BLaER1 (cell line): Measurements from ENCODE around the gene TUBGCP2.

Experiments
- H3K27ac ChIP-seq: shearing (Covaris generic); formaldehyde crosslinking; 2 replicates; pipeline ENCODE4 v1.8.1; 2022
- H3K27me3 ChIP-seq: shearing (Covaris generic); formaldehyde crosslinking; 2 replicates; pipeline ENCODE4 v1.8.1; 2022
- H3K36me3 ChIP-seq: shearing (Covaris generic); formaldehyde crosslinking; 2 replicates; pipeline ENCODE4 v1.8.1; 2022
- H3K4me1 ChIP-seq: shearing (Covaris generic); formaldehyde crosslinking; 2 replicates; pipeline ENCODE4 v1.8.1; 2022
- H3K4me2 ChIP-seq: shearing (Covaris generic); formaldehyde crosslinking; 2 replicates; pipeline ENCODE4 v1.8.1; 2022
- H3K4me3 ChIP-seq: shearing (Covaris generic); formaldehyde crosslinking; 2 replicates; pipeline ENCODE4 v1.8.1; 2022
- H3K9ac ChIP-seq: shearing (Covaris generic); formaldehyde crosslinking; 2 replicates; pipeline ENCODE4 v1.8.1; 2022
- H3K9me3 ChIP-seq: shearing (Covaris generic); formaldehyde crosslinking; 2 replicates; pipeline ENCODE4 v1.8.1; 2022
- H4K20me1 ChIP-seq: shearing (Covaris generic); formaldehyde crosslinking; 2 replicates; pipeline ENCODE4 v1.8.1; 2022
- Cebpa-rat ChIP-seq: shearing (Covaris generic); IDR thresholded peaks from 2 replicates; pipeline ENCODE4 v1.8.1; 2022

Gene TUBGCP2

DNA sequence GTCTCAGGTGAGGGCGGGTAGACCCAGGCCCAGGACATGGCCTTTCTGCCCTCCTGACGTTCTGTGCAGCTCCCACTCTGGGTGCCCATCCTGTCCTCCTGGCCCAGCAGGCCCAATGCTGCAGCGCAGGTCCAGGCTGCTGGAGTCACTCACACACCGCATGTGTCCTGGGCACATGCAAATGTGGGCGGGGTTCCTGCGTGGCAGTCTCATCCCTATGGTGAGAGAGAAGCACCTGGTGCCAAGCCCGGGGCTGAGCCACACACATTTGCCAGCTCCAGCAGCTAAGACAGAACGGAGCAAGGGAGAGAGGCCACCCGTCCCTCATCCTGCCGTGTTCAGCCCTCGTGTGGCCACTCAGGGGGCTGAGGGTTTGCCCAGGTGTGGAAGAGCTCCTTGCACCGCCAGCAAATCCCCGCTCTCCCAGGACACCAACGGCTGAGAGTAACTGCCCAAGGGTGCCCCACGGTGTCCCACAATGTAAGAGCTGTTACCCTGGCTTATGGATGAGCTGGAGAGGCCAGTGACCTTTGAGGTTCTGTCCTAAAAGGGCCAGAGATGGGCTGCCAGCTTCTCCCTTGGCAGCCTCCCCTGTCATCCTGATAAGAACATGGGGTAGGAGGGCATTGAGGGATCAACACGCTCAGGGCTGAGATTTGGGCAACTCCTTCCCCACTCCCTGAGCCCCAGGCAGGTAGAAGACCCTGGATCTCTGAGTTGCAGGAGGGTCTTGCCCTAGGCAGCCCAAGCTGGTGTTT, 44.7 kb upstream of the TUBGCP2 start:
- Histone ChIP-seq H4K20me1 (peaks cover 42% of the 10 kb centered on the region), H3K9ac (no peak overlapping the region), H3K27ac (no peak overlapping the region), H3K4me1 (peaks cover 45% of the 10 kb centered on the region), H3K36me3 (peaks cover 16% of the 10 kb centered on the region), H3K4me2 (no peak overlapping the region), H3K27me3 (no peaks in the 10 kb centered on the region), H3K9me3 (no peaks in the 10 kb centered on the region), H3K4me3 (no peak overlapping the region)
- no peak for TF ChIP-seq Cebpa-rat

DNA sequence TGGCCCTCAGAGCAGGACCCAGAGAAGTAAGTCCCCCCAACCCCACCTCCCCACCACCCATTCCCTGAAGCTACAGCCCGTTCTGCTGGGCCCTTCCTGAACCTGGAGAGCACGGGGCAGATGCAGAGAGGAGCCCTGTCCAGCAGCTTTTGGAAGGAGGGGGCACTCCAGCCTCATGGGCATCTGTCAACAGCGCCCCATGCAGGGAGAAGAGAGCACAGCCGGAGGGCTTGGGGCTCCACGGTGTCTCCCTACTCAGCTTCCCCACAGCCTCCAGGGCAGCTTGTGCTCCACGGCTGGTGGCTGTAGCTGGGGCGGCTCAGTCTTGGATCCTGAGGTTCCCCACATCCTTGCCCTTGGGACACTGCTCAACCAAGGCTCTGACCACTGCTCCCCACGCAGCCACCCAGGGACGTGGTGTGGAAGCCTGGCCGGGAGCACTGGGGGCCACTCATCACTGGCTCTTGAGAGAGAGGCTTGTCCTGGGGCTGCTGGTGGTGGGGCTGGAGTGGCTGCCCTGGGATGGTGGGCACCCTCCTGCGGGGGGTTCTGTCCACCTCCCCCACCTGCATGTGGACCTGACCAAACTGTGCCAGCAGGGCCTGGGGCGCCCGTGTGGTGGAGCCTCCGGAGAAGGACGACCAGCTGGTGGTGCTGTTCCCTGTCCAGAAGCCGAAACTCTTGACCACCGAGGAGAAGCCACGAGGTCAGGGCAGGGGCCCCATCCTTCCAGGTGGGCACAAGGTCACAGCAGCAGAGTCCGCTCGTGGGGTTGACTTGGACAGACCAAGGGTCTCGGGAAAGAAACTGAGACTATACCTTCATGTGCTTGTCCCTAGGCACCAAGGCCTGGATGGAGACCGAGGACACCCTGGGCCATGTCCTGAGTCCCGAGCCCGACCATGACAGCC, 43.0 kb upstream of the TUBGCP2 start:
- H3K4me1 ChIP-seq = peaks cover 49% of the 10 kb centered on the region
- H3K27me3 ChIP-seq = no peaks in the 10 kb centered on the region
- peak overlapping the region; percentile 22; the same call in 1 of the 2 replicates for H3K4me2 ChIP-seq
- H3K4me3 ChIP-seq = no peak overlapping the region
- H3K9me3 ChIP-seq = no peaks in the 10 kb centered on the region
- TF ChIP-seq Cebpa-rat = no peak
- no peak overlapping the region for H3K27ac ChIP-seq
- H3K9ac ChIP-seq = no peak overlapping the region
- peaks cover 16% of the 10 kb centered on the region for H3K36me3 ChIP-seq
- peaks cover 40% of the 10 kb centered on the region for H4K20me1 ChIP-seq

DNA sequence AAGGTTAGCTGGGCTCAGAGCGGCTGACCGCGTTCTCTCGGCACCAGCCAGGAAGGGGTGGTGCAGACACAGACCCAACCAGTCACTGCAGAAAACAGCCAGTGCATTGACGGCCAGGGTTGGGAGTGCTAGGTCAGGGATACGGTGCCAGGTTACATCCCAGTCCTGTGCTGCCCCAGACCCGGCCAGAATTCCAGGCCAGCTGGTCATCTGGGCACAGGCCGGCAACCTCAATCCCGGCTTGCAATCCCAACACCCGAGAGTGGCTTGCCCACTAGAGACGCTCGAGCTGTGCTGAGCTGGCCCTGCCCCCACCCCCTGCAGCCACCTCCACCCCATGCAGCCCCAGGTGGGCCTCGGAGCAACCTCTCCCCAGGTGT, 42.3 kb upstream of the TUBGCP2 start:
- Histone ChIP-seq H3K9me3 (peaks cover 1% of the 10 kb centered on the region; the same call in 1 of the 2 replicates), H3K27ac (no peak overlapping the region), H3K27me3 (no peaks in the 10 kb centered on the region), H4K20me1 (peaks cover 33% of the 10 kb centered on the region), H3K4me1 (peaks cover 45% of the 10 kb centered on the region), H3K4me2 (no peak overlapping the region), H3K36me3 (peaks cover 16% of the 10 kb centered on the region), H3K9ac (no peak overlapping the region), H3K4me3 (no peak overlapping the region)
- no peak for TF ChIP-seq Cebpa-rat

DNA sequence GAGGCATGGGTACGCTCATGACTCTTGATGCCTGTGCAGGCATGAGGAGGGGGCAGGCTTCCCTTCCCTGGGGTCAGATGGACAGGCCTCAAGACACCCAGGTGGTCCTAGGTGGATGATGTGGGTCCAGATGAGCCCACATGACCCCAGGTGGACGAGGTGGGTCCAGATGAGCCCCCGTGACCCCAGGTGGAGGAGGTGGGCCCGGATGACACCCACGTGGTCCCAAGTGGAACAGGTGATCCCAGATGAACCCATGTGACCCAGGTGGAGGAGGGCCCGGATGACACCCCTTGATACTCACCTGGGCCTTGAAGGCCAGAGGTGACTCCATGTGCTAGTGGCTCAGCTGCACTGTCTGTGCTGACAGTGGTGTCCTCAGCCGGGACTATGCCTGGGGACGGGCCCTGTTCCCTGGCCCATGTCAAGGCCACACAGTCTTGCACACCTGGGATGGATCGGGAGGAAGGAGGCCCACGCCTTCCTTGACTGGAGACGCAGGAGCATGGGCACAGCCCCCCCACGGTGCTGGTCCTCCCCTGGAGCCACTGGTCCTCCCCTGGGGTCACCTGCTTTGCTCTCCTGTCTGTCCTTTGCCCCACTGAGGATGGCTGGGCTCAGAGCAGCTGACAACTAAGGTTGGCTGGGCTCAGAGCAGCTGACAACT, 41.7 kb upstream of the TUBGCP2 start:
- Histone ChIP-seq H4K20me1 (peaks cover 28% of the 10 kb centered on the region), H3K27me3 (no peaks in the 10 kb centered on the region), H3K9ac (no peak overlapping the region), H3K9me3 (peaks cover 7% of the 10 kb centered on the region), H3K27ac (no peak overlapping the region), H3K36me3 (peaks cover 15% of the 10 kb centered on the region), H3K4me2 (no peak overlapping the region), H3K4me1 (peaks cover 40% of the 10 kb centered on the region), H3K4me3 (no peak overlapping the region)
- TF ChIP-seq Cebpa-rat = no peak

DNA sequence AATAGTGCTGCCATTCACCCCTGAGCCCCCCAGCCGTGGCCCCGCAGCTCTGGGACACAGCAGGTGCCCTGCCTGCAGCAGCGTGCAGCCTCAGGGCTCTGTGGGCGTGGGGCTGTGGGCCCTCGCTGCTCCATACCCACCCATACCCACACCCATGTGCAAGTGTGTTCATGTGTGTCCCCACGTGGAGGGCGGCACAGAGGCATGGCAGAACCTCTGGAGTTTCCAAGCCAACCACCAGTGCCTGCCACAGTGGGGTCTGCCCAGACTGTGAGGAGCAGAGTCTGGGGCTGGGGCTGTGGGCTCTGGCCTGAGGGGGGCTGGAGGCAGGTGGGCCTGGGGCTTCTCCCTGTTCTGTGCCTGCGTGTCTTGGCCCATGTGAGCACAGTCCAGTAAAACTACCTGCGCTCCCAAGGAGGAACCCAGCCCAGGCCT, 40.9 kb upstream of the TUBGCP2 start:
- H3K4me1 ChIP-seq = peaks cover 33% of the 10 kb centered on the region
- peaks cover 10% of the 10 kb centered on the region for H3K9me3 ChIP-seq
- H3K27me3 ChIP-seq = no peaks in the 10 kb centered on the region
- no peak overlapping the region for H3K4me2 ChIP-seq
- no peak for TF ChIP-seq Cebpa-rat
- H3K4me3 ChIP-seq = no peak overlapping the region
- H3K27ac ChIP-seq = no peak overlapping the region
- peaks cover 19% of the 10 kb centered on the region for H4K20me1 ChIP-seq
- no peak overlapping the region for H3K9ac ChIP-seq
- peaks cover 7% of the 10 kb centered on the region for H3K36me3 ChIP-seq

DNA sequence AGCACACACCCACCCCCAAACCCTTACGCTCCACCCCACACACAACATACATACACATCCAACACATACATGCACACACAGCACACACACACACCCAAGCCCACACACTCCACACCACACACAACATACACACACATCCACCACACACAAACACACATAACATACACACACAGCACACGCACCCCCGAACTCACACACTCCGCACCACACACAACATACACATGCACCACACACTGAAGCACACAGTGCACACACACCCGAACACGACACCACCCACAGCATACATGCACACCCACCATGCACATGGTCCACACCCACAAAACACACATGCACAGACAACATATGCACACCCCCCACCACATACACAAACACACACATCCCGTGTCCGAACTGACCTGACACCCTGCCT, 40.5 kb upstream of the TUBGCP2 start:
- Histone ChIP-seq H3K9me3 (peaks cover 10% of the 10 kb centered on the region), H3K4me3 (no peak overlapping the region), H3K9ac (no peak overlapping the region), H3K4me2 (no peak overlapping the region), H3K27ac (no peak overlapping the region), H4K20me1 (peaks cover 15% of the 10 kb centered on the region), H3K27me3 (no peaks in the 10 kb centered on the region), H3K4me1 (peaks cover 33% of the 10 kb centered on the region), H3K36me3 (peaks cover 3% of the 10 kb centered on the region; the same call in 1 of the 2 replicates)
- no peak for TF ChIP-seq Cebpa-rat

DNA sequence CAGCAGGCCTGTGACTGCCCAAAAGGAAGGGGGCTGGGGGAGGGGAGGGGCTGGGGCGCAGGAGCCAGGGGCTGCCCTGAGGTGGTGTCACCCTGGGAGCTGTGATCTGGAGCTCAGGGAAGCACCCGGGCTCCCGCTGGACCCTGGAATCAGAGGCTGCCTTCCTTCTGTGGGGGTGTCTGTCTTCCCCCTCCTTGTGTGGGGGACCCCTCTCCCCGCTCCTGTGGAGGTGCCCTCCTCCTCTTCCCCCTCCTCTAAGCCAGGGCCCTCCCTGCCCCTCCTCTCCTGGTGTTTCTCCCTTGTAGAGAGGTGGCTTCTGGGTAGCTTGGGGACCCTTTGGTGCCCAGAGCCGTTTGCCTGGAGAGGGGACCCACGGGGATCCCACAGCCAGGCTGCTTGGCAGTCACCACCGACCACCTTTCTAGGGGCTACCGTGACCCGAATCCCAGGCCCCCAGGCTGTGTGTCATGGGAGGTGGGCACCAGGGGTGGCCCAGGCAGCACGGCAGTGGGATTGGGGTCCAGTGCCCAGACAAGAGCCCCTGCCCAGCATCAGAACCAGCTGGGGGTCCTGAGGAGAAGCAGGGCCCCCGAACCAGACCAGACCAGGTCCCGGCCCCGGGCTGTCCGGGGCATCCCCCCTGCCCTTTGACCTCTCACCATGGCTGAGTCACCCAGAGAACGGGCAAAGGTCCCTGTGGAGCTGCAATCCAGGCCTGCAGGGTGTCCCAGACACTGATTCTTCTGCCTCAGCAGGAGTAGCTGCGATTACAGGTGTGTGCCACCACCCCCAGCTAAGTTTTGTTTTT, 39.2 kb upstream of the TUBGCP2 start:
- H4K20me1 ChIP-seq = peaks cover 4% of the 10 kb centered on the region; the same call in 1 of the 2 replicates
- no peak overlapping the region for H3K27ac ChIP-seq
- H3K4me3 ChIP-seq = no peak overlapping the region
- no peak overlapping the region for H3K9ac ChIP-seq
- H3K27me3 ChIP-seq = no peaks in the 10 kb centered on the region
- H3K4me2 ChIP-seq = no peak overlapping the region
- no peaks in the 10 kb centered on the region for H3K36me3 ChIP-seq
- TF ChIP-seq Cebpa-rat = no peak
- peaks cover 30% of the 10 kb centered on the region for H3K4me1 ChIP-seq
- H3K9me3 ChIP-seq = peaks cover 10% of the 10 kb centered on the region

DNA sequence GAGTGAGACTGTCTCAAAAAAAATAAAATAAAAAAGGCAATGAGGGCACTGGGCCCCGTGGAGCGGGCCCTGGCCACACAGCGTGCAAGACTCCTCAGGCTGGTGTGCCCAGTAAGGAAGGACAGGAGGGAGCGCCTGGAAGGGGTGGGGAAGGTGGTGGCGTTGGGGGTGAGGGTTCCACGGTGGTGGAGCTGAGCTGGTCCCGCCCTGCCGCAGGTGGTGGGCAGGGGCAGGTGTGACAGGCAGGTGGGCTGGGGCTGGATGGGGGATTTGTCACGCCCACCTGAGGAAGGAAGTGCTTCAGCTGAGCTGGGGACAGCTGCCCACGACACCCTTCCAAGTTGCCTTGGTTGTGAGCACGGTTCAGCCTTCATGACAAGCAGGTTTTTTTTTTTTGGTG, 37.7 kb upstream of the TUBGCP2 start:
- no peak overlapping the region for H3K9ac ChIP-seq
- H3K4me2 ChIP-seq = no peak overlapping the region

DNA sequence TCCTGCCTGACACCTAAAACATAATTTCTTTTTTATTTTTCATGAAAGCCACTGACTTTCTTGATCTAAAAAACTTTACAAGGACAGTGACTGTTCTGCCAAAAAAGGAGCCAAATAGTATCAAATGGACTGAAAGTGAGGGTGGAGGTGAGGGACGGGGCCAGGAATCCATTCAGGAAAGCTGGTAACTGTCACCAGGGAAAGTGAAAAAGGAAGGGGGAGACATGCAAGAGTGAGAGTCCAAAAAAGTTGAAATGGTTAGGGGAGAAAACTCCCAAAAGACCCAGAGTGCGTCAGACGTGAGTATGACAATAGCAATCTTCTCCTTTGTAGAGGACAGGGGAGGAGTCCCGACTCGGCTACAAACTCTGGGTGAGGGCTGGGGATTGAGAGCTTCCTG, 35.6 kb upstream of the TUBGCP2 start:
- peaks cover 11% of the 10 kb centered on the region for H3K9me3 ChIP-seq
- no peak overlapping the region for H3K27ac ChIP-seq
- no peaks in the 10 kb centered on the region for H4K20me1 ChIP-seq
- no peaks in the 10 kb centered on the region for H3K27me3 ChIP-seq
- no peak overlapping the region for H3K4me2 ChIP-seq
- H3K36me3 ChIP-seq = no peaks in the 10 kb centered on the region
- no peak for TF ChIP-seq Cebpa-rat
- H3K4me1 ChIP-seq = peaks cover 17% of the 10 kb centered on the region
- no peak overlapping the region for H3K4me3 ChIP-seq
- H3K9ac ChIP-seq = no peak overlapping the region

More for the DNA sequence above, 37.7 kb upstream of the TUBGCP2 start:
- Histone ChIP-seq H3K4me3 (no peak overlapping the region), H3K27ac (no peak overlapping the region), H3K4me1 (peaks cover 22% of the 10 kb centered on the region), H3K9me3 (peaks cover 10% of the 10 kb centered on the region), H3K27me3 (no peaks in the 10 kb centered on the region), H3K36me3 (no peaks in the 10 kb centered on the region), H4K20me1 (no peaks in the 10 kb centered on the region)
- TF ChIP-seq Cebpa-rat = no peak
